Measurements from ENCODE around the gene EPB41L5.

EPB41L5 gene

DNA sequence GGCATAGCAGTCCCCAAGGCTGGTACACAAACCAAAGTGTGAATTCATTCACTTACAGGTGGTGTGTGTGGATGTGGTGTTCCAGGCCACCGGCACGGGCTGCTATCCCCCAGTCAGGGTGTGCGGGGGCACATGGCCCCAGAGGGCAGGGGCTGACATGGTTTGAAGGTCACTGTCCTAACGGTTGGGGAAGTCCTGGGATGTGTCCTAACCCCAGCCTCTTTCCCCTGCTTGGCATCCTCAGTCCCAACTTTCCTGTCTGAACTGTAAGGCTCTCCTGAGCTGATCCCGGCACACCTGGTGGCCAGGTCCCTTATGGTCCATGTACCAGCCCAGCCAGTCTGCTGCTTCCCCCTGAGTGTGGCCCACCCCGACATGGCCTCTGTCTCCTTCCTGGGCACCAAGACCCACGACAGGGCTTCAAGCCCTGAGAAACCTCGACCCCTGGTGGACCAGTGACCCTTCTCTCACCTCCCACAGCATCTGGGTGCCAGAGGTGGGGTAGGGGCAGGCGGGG is 212.7 kb downstream of the EPB41L5 start:
- no peak for DNase-seq (ENCODE audit: low read depth)

DNA sequence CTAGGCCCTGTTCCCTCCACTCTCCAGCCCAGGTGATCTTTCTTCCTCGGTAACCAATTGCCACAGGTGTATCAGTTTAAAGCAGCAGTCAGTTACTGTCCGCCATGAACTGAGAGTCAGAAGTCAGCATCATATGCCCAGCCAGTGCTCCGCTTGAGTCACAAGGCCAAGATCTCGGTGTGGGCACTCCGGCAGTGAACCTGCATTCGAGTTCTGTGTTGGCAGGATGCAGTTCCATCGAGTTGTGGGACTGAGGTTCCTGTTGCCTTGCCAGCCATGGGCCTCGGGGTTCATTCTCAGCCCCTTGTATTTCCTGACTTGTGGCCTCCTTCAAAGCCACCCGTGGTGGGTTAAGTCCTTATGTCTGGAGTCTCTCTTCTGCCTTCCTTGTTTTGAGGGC is 213.4 kb downstream of the EPB41L5 start:
- DNase-seq (ENCODE audit: low read depth), result no peak

DNA sequence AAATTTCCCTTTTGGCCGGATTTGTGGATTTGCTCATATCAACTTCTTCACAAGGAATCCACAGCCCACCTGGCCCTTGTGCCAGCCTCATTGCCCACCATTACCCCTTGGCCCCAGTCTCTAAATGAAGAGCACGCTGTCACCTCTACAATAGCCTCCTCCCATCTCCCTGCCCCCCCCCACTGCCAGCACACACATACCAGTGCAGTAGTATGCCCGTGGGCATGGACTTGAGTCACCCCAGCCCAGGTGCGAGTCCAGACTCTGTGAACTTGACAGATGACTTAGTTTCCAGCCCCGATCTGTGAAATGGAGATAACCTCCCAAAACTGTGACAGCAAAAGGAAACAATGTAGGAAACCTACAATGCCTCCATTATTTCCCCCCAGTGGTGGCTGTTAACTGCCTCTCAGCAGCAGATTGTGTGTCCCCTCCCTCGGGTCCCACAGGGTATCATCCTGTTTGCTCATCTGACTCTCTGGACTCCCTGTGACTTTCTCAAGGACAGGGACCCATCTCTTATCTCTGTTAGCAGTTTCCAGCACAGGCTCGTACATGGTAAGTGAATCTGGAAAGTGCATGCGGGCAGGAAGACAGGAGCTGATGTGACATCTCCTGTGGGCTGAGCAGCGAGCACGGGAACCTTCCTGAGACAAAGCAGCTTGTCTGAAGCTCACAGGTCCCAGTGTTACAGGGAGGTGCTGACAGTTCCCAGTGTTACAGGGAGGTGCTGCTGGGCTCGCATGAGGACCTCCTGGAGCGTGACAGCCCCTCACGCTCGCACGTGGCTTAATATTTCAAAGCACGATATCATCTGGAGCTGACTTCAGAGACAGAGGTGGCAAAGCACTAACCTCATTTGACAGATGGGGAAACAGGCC is 214.5 kb downstream of the EPB41L5 start:
- no peak for DNase-seq (ENCODE audit: low read depth)

DNA sequence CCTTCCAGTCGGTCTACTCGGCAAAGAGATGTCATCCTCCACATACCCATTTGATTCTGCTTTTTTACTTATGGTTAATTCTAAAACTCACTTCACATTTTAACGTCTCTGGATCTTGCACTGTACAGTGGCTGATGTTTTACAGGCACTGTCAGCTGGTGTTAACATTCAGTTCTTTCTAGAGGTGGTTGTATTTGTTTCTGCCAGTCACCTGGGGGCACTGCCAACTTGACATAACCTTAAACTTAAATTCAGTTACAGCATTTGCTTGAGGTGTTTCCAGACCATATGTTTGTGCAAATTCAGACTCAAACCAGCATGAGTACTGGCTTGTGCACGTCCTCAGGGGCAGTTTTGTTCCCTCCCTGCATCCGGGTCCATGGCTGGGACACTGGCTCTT is 215.6 kb downstream of the EPB41L5 start:
- DNase-seq (ENCODE audit: low read depth), result no peak

All from T-helper 22 cell (primary cell).